GM12865 (cell line): ENCODE results near the gene LUZP2.

ENCODE experiments used
- DNase-seq: peaks from one replicate; pipeline ENCODE4 v3.0.0; 2010; ENCODE audit warnings: low read depth
- H3K4me3 ChIP-seq: 2 replicates; pipeline ENCODE4 v1.5.1; 2011; ENCODE audit warnings: mild to moderate bottlenecking, low read depth, low read length, control low read depth
- CTCF ChIP-seq: IDR thresholded peaks from 2 replicates; pipeline ENCODE4 v1.5.1; 2011; ENCODE audit warnings: low read length, control low read depth, low read depth, inconsistent platforms; ENCODE audit not compliant: insufficient read depth; ENCODE audit errors: missing control alignments

LUZP2 gene

GRCh38 chr11:24762076-24762475, 265.2 kb downstream of the LUZP2 start:
- no peak overlapping the region for H3K4me3 ChIP-seq
- DNase-seq, result no peak
- no peak for TF ChIP-seq CTCF

- no peak for TF ChIP-seq CTCF
These were observed 270.6 kb downstream of the LUZP2 start for GRCh38 chr11:24767411-24767810.

GRCh38 chr11:24773322-24773721, 276.5 kb downstream of the LUZP2 start:
- DNase-seq, result no peak
- TF ChIP-seq CTCF, result no peak

More at GRCh38 chr11:24767411-24767810, 270.6 kb downstream of the LUZP2 start:
- H3K4me3 ChIP-seq, result no peak overlapping the region
- no peak for DNase-seq

GRCh38 chr11:24779791-24780190, 282.9 kb downstream of the LUZP2 start:
- no peak for DNase-seq
- TF ChIP-seq CTCF, result no peak
- H3K4me3 ChIP-seq, result no peak overlapping the region

More at GRCh38 chr11:24773322-24773721, 276.5 kb downstream of the LUZP2 start:
- H3K4me3 ChIP-seq, result no peak overlapping the region

GRCh38 chr11:24781288-24781687, 284.4 kb downstream of the LUZP2 start:
- DNase-seq, result no peak
- TF ChIP-seq CTCF, result no peak
- H3K4me3 ChIP-seq, result no peak overlapping the region

GRCh38 chr11:24793479-24793878, 296.6 kb downstream of the LUZP2 start:
- no peak for TF ChIP-seq CTCF
- no peak overlapping the region for H3K4me3 ChIP-seq
- no peak for DNase-seq

- no peak overlapping the region for H3K4me3 ChIP-seq
- DNase-seq, result no peak
- no peak for TF ChIP-seq CTCF
These were observed 297.2 kb downstream of the LUZP2 start for GRCh38 chr11:24794064-24794463.
